HG02588 (cell line): ENCODE measurements around the gene MEGF6.

Experiments used
- ATAC-seq: cut with Tn5 transposase; IDR thresholded peaks from one replicate; pipeline ENCODE4 v1.9.1; 2021; ENCODE audit warnings: mild to moderate bottlenecking, moderate library complexity; ENCODE audit not compliant: unreplicated experiment

Gene MEGF6

DNA sequence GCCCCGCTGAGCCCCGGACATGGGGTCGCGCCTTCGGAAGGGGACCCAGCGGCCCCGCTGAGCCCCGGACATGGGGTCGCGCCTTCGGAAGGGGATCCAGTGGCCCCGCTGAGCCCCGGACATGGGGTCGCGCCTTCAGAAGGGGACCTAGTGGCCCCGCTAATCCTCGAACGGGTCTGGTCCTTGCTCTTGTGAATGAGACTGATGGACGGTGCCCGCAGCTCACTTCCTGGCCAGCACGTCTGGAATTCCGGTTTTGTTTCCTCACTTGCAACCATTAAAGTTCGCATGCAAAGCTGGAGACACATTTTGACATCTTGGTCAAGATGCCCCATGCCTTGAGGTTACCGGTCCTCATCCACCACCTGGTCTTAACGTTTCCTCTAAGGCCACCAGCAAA is 33.0 kb upstream of the MEGF6 start:
- ATAC-seq, result no peak

DNA sequence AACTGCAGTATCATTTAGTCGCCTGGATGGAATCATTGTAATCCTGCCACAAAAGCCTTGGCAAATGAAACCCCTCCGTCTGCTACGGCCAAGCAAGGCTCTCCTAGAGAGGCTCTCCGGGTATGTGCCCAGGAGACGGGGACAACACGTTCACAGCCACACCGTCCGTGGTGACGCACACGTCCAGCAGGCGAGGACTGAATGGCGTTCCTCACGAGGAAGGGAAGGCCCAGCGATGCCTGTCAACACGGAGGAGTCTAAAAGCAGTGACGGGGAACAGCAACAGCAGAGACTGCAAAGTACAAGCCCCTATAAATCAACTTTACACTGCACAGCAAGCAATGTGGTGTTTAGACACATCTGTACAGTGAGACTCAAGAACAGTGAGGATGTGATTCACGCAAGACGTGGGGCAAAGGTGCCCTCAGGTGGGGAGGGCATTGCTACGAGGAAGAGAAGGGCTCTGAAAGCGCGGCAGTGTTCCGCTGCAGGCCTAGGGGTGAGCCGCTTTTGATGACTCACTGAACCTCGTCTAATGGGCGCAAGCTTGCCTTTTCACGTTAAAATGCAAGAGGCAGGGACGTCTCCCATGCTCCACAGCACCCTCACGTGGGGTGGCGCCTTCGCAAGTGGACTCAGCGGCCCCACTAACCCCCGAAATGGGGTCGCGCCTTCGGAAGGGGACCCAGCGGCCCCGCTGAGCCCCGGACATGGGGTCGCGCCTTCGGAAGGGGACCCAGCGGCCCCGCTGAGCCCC is 31.8 kb upstream of the MEGF6 start:
- no peak for ATAC-seq

DNA sequence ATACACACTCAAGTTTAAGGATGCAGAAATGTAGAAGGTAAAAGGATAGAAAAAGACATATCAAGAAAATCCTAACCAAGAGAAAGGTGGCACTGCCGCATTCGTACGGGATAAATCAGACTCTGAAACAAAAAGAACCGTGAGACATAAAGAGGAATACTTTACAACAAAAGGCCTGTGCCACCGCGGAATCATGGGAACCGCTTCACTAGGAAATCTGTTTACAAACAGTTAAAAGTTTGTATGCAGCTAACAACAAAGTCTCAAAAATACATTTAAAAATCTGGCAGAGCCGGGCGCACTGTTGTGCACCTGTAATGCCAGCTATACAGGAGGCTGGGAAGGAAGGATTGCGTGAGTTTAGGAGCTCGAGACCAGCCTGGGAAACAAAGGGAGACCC is 30.5 kb upstream of the MEGF6 start:
- ATAC-seq, result no peak

DNA sequence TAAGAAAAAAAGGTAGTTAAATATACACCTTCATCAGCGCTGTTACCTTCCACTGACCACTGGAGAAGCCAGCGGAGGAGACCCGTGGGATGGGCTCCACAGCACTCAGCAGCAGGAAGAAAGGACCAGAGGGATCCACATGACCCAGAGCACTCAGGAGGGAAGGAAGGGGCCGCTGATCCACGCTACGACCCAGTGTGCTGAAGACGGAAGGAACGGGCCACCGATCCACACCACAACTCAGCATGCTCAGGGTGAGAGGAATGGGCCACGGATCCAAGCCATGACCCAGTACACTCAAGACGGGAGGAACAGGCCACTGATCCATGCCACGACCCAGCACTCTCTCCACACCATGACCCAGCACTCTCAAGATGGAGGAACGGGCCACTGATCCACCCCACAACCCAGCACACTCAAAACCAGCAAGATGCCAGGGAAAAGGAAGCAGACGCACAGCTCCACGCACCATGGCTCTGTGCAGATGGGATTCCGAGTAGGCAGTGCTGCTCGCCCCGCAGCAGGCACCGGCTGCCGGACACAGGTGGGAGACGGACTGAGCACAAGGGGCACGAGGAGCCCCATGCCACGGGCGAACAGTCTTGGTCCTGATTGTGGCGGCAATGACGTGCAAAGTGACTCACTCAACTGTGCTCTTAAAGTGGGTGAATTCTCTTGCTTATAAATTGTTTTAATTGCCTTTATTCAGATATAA is 29.9 kb upstream of the MEGF6 start:
- ATAC-seq, result no peak

DNA sequence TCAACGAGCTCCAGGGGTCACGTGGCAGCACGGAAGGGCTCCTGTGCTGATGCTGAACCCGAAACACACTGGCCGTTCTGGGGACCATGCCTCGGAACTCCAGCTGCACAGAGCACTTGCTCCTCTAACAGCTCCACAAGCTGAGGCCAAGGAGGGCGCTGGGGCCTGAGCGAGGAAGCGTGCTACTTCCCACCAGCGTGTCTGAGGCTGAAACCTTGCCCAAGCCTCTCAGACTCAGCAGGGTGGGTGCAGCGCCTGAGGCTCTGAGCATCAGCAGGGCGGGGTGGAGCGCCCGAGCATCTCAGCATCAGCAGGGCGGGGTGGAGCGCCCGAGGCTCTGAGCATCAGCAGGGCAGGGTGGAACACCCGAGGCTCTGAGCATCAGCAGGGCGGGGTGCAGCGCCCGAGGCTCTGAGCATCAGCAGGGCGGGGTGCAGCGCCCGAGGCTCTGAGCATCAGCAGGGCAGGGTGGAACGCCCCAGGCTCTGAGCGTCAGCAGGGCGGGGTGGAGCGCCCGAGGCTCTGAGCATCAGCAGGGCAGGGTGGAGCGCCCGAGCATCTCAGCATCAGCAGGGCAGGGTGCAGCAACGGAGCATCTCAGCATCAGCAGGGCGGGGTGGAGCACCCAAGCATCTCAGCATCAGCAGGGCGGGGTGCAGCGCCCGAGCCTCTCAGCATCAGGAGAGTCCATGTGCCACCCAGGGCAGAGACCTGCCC is 29.0 kb upstream of the MEGF6 start:
- no peak for ATAC-seq

DNA sequence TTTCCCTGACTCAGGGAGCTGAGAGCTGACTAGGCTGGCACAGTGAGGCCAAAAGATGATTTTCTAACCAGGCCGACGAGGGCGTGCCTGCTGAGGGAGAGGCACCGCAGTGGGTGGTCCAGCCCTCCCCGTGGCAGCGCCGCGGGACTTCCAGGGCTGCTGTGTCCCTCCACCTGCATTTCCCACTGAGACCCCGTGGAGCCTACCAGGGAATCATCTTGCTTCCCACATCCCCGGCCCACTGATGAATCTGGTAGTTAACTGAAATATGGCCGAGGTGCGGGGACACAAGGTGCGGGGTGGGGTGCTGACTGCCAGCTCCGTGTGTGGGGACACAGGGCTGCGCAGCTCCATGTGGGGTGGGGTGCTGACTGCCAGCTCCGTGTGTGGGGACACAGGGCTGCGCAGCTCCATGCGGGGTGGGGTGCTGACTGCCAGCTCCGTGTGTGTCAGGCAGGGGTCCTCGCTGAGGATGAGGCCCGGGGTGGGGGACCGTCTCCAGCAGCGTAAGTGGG is 28.1 kb upstream of the MEGF6 start:
- no peak for ATAC-seq

DNA sequence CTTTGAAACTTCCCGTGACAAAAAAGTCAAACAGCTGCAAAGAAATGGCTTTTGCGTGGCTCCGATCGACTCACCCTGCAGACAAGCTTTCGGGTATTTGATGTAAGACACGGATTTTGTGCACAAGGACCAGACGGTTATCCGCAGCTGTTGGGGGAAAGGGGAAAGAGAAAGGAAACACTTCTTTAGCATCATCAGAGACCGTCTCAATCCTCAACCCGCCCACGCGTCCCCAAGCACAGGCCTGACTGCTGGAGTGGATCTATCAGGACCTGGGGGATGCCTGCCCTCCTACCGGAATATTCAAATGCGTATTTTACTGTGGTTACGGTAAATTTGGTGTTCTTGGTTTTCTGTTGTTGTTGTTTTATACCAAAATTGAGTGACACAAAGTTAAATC is 27.4 kb upstream of the MEGF6 start:
- no peak for ATAC-seq

DNA sequence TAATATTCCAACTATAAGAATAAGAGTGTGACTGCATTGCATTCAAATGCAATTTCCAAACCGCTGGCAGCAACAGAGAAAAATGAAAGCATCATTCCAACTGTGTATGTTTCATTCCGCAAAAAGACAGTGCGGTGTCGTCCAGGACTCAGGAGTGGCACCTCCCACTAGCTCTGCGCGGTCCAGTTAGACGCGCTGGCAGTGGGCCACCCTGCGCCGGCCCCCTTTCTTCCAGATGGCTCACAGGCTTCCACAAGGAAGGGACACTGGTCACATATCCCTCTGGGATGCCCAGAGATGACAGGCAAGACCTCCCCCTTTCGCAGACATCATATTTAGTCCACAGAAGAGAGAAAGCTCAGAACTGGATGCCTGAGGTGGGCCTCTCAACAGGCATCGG is 26.7 kb upstream of the MEGF6 start:
- no peak for ATAC-seq

DNA sequence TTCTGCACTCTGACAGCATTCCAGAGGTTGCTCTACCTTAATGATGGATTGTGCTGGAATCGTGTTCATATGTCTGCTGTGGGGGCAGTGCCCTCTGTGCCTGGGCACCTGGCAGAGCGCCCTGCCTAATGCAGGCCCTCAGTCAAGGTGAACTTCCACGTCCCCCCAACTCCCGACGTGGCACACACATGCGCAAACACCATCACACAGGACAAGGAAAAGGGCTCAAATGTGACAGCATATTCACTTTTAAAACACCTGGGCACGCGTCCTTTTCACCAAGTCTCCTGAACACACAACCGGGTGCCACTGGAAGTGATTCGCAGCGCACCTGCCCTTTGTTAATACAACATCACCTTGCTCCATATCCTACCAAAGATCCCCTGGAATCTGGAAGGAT is 25.2 kb upstream of the MEGF6 start:
- no peak for ATAC-seq

DNA sequence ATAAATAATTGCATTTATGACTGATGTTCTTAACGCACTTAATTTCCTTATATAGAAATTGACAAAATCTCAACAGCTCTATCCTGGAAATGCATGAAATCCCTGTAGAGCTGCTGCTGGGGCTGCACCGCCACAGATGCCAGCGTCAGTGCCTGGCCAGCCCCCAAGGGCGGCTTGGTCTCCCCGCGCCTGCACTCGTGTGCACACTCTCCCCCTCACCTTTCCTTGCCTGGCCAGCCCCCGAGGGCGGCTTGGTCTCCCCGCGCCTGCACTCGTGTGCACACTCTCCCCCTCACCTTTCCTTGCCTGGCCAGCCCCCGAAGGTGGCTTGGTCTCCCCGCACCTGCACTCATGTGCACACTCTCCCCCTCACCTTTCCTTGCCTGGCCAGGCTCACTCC is 24.8 kb upstream of the MEGF6 start:
- ATAC-seq, result no peak

DNA sequence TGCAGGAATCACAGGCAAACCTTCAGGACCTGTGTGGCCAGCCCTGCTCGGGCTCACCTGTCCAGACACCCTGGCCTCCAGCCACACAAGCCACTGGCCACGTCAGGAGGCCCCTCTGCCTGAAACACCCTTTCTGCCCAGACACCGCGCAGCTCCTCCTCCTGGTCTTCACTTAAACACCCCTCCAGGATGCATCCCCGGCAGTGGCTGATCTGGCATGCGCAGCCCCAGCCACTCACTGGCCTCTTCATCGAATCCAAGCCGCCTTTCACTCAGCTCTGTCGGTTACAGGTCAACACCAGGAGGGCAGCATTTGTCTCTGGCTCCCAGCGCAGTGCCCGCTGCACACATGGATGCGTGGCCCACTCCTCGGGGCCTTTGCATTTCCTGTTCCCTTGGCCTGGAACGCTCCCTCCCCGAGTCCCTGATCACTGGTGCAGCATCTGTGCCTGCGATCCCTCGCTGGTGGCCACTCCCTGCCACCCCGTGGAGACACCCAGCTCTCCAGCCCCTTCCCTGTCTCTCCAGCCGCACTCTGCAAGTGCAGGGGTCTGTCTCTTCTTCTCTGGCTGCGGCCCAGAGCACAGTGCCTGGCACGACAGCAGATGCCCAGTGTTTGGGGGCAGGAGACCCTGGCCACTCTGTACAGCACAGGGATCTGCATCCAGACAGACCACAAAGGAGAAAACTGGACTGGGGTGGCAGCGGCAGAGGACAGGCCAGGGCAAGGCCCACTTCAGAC is 22.9 kb upstream of the MEGF6 start:
- no peak for ATAC-seq

DNA sequence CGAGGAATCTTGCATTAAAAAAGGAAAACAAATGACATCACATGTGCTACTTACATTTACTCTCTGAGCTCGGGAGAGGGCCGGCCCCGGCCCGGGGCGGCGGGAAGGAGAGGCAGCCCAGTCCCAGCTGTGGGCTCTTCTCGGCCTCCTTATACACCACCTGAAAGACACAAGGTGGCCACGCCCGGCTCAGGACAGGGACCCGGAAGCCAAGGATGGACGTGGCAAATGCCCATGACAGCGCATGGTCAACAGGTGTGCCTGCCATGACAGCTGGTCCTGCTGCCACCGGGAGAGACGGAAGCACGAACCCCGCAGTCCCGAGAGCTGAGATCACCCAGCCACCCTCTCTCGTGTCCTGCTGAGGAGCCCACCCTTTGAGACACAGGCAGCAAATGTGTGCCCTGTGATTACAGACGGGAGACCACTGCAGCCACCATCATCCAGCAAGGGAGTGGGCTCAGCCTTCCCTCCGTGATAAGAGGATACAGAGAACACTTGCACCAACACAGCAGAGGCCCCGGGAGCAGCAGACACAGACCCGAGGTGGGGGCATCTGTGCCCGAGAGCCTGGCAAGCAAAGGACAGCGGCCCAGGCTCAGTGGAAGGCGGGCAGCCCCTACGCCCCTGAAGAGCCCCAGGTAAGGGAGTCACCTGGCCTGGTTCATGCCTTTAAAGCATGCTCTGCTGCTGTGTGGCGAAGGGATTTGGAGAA is 22.2 kb upstream of the MEGF6 start:
- no peak for ATAC-seq

DNA sequence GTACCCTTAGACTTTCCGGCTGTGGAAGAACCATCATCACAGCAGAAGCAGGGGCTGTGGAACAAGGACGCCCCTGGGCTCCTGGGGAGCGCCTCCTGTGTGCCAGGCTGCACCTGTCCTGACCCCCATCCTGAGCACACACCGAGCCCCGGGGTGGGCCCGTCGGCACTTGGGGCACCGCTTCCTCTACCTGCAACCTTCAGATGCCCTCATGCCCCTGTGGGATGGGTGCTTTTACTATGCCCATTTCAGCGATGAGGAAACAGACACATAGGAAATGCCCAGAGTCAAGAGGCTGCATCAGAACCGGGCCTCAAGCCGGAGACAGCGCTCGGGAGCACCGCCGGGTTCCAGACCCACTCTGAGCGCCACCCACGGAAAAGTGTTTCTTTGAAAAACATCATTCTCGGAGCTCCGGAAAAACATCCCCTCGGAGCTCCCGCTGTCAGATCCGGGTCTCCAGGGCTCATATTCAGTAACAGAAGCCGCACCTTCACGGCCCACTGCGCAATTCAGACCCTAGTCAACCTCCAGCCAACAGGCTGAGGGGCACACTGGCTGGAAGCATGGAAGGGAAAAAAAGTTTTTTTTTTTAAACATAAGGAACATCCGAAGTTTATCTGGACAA is 21.5 kb upstream of the MEGF6 start:
- ATAC-seq, result no peak

DNA sequence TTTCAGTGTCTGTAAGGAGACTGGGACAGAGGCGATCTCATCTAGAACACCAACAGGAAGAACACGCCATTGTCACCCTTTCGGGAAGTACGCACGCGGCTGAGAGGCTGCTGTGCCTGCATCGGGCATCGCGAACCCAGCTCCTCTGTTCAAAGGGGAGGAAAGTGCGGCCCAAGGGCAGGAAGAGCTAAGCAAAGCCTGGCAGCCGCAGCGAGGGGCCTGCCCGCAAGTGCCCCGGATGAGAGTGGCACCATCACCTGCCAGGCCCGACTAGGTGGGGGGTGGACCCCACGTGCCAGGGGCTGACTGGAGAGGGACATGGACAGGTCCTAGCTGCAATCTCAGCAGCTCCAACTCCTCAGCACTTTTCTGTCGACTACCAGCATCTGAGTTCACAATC is 21.0 kb upstream of the MEGF6 start:
- ATAC-seq, result no peak

DNA sequence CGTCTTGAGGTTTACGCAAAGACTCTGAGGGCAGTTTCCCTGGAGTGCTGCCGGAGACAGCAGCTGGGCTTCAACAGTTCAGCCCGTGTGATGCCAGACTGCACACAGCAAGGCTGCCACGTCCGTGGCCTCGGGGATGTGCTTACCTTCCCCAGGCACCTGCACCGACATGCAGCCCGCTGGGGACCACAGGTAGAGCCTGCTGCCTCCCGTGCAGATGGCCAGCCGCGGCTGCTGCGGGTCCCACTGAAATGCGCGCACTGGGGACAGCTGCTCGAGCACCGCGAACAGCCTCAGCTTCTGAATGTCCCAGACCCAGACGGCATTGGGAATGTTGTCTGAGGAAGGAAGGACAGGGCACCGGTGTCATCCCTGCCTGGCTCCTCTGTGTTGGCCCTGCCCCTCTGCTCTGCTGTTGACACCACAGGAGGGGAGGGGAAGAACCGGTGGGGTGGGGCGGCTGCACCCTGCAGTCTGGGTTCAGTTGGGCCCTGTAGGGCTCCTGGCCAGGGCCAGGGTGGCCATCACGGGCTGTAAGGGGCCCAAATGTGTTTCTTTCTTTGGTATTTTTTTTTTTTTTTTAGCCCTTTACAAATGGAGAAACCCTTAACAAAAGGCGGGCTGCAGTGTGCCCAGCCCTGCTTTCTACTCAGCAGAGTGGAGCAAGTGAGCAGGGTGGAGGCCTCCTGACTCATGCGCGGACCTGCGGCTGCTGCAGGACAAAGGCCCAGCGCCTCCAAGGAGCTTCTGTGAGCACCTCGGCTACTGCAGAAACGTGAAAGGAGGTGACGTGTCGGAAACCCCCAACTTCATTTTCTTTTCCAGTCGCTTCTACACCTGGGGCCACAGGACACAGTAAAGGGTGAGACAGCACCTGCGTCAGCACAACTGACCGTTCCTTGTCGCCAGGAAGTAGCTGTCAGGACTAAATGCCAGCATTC is 20.3 kb upstream of the MEGF6 start:
- ATAC-seq, result no peak

DNA sequence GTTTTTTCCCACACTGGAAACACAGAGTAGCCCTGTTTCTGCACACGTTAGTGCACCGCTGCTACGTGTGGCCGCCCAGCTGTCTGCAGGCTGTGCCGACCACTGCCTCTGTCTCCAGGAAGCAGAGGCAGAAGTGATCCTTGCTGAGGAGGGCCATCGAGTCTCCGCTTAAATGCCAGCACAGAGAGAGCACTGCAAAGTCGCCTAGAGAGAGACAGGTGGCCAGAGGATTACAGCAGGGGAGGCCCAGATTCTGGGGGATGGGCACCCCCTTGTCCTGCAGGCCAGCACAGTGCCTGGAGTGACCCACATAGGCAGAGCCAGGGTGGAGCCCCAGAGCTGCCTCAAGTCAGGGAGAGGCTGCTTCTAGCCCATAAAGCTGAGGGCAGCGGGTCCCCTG is 19.6 kb upstream of the MEGF6 start:
- ATAC-seq, result no peak

DNA sequence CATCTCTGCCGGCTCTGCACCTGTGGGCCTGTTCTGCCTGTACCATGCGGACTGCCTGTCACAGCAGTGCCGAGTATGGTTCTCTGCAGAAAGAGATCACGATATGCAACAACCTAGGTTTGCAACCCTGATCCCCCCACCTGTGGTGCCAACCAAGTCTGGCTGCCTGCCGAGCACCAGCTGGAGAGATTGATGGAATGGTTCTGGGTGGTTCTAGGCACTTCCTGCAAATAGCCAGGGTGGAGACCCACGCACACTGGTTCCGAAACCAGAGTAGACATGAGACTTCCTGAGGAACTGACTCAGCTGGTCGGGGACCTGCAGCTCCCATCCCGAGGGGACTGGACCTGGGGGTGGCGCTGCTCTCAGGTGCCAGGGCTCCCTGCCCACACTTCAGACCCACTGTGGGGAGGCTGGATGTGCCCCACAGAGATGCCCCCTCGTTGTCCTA is 18.9 kb upstream of the MEGF6 start:
- ATAC-seq, result no peak

DNA sequence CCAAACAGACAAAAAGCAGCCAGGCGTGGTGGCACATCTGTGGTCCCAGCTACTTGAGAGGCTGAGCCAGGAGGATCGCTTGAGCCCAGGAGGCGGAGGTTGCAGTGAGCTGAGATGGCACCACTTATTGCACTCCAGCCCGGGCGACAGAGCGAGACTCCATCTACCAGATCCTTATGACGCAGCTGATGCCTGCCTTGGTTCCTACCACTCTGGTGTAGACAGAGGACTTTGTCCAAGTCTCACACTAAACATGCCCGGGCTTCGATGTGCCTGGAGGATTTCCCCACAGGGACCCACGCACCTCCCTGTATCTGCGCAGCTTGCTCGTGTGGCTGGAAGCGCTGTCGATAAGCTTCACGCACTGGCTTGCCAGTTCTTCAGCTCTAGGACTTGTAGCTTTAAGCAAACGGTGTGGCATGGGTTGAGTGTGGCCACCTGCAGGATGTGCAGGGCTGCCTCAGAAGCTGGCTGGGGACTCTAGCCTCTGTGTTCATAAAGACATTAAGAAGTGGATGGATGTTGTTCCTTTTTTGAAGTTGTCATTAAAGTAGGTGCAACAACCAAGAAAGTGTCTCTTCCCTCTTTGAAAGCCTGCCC is 18.4 kb upstream of the MEGF6 start:
- no peak for ATAC-seq
